GM12892 (cell line): ENCODE data around the gene PRODH2.

Experiments
- POLR2A ChIP-seq: IDR thresholded peaks from 2 replicates; pipeline ENCODE4 v1.6.1; 2011; ENCODE audit warnings: low read depth, low read length, control low read depth
- POLR2AphosphoS5 ChIP-seq: IDR thresholded peaks from 2 replicates; pipeline ENCODE4 v1.6.1; 2011; ENCODE audit warnings: low read depth, low read length, control low read depth
- TAF1 ChIP-seq: IDR thresholded peaks from 2 replicates; pipeline ENCODE4 v1.6.1; 2011; ENCODE audit warnings: low read depth, mild to moderate bottlenecking, control low read depth, low read length, borderline replicate concordance

DNA sequence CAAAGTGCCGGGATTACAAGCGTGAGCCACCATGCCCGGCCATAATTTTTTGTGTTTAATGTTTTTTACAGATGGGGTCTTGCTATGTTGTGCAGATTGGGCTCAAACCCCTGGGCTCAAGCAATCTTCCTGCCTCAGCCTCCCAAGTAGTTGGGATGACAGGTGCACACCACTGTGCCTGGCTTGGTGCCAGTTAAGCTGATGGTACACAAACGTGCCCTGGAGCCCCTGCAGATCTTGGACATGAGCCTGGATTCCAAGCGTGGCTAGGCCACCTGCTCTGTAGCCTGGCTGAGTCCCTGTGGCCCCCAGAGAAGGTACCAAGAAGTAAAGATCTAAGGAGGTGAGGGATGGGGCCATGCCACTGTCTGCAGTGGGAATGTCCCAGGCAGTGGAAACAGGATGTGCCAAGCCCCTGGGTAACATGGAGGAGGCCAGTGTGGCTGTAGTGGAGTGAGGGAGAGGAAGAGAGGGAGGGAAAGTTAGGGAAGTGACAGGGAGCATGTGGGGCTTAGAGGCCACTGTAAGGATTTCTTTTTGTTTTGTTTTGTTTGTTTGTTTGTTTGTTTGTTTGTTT lies 7.0 kb downstream of the PRODH2 start:
- TF ChIP-seq POLR2AphosphoS5 (no peak), POLR2A (no peak), TAF1 (no peak)
